HEK293 (cell line): ENCODE measurements around the gene GUK1.

Experiments used
- CTCF ChIA-PET: fragments of 350-600 bp; formaldehyde crosslinking; extraction: SDS; loops from one replicate; lab custom pipeline; 2021; ENCODE audit warnings: antibody characterized with exemption; lab: Yijun Ruan, JAX
- POLR2A ChIA-PET: fragments of 300-600 bp; formaldehyde crosslinking; extraction: SDS; loops from one replicate; lab custom pipeline; 2020; ENCODE audit warnings: antibody characterized with exemption, inconsistent platforms; lab: Yijun Ruan, JAX
- H3K27ac ChIP-seq: fragments of 200-500 bp; sonication (Bioruptor generic); 2 replicates; pipeline ENCODE4 v1.5.1; 2014; ENCODE audit warnings: low read depth, low read length, control low read depth, inconsistent platforms; ENCODE audit errors: extremely low read depth
- H3K36me3 ChIP-seq, 2 experiments: fragments of 200-500 bp in 1 of 2; sonication (Bioruptor generic) in 1 of 2; 1 replicate in 1 of 2; 2 replicates in 1 of 2; pipeline ENCODE4 v1.5.1; 2014 to 2017; ENCODE audit warnings: inconsistent platforms in 2 of 2, low read length in 2 of 2; ENCODE audit not compliant: control insufficient read depth in 2 of 2, insufficient read depth in 1 of 2
- H3K4me1 ChIP-seq: fragments of 200-500 bp; sonication (Bioruptor generic); 2 replicates; pipeline ENCODE4 v1.5.1; 2014; ENCODE audit warnings: mild to moderate bottlenecking, low read length, inconsistent platforms; ENCODE audit not compliant: control insufficient read depth, insufficient read depth
- H3K4me3 ChIP-seq: 2 replicates; pipeline ENCODE4 v1.5.1; 2011; ENCODE audit warnings: low read depth, mild to moderate bottlenecking, control low read depth, low read length, moderate library complexity
- H3K9me3 ChIP-seq: fragments of 200-500 bp; sonication (Bioruptor generic); 2 replicates; pipeline ENCODE4 v1.5.1; 2014; ENCODE audit warnings: low read depth, low read length, inconsistent platforms; ENCODE audit not compliant: control insufficient read depth, insufficient read depth
- FEZF1 ChIP-seq: fragments of 450-650 bp; formaldehyde crosslinking; IDR thresholded peaks from 2 replicates; pipeline ENCODE4 v1.5.1; 2016; ENCODE audit warnings: missing biosample characterization, missing genetic modification characterization
- KLF1 ChIP-seq: fragments of 450-650 bp; formaldehyde crosslinking; IDR thresholded peaks from 2 replicates; pipeline ENCODE4 v1.5.1; 2016; ENCODE audit warnings: missing biosample characterization, missing genetic modification characterization
- KLF17 ChIP-seq: fragments of 450-650 bp; formaldehyde crosslinking; IDR thresholded peaks from 2 replicates; pipeline ENCODE4 v1.5.1; 2016; ENCODE audit warnings: missing biosample characterization, missing genetic modification characterization
- KLF7 ChIP-seq: fragments of 450-650 bp; formaldehyde crosslinking; IDR thresholded peaks from 2 replicates; pipeline ENCODE4 v1.5.1; 2016; ENCODE audit warnings: missing biosample characterization, missing genetic modification characterization, borderline replicate concordance
- KLF8 ChIP-seq: fragments of 450-650 bp; formaldehyde crosslinking; IDR thresholded peaks from 2 replicates; pipeline ENCODE4 v1.5.1; 2016; ENCODE audit warnings: missing biosample characterization, missing genetic modification characterization
- OVOL3 ChIP-seq: fragments of 450-650 bp; formaldehyde crosslinking; IDR thresholded peaks from 2 replicates; pipeline ENCODE4 v1.5.1; 2016; ENCODE audit warnings: missing biosample characterization, missing genetic modification characterization
- PRDM6 ChIP-seq: fragments of 450-650 bp; formaldehyde crosslinking; IDR thresholded peaks from 2 replicates; pipeline ENCODE4 v1.5.1; 2017; ENCODE audit warnings: missing biosample characterization, missing genetic modification characterization
- WT1 ChIP-seq: fragments of 450-650 bp; formaldehyde crosslinking; IDR thresholded peaks from 2 replicates; pipeline ENCODE4 v1.5.1; 2016; ENCODE audit warnings: missing biosample characterization, missing genetic modification characterization
- ZBTB10 ChIP-seq: fragments of 450-650 bp; formaldehyde crosslinking; IDR thresholded peaks from 2 replicates; pipeline ENCODE4 v1.5.1; 2016; ENCODE audit warnings: missing biosample characterization, missing genetic modification characterization
- ZNF10 ChIP-seq: fragments of 450-650 bp; formaldehyde crosslinking; IDR thresholded peaks from 2 replicates; pipeline ENCODE4 v1.5.1; 2017; ENCODE audit warnings: missing biosample characterization, missing genetic modification characterization
- ZNF121 ChIP-seq: fragments of 450-650 bp; formaldehyde crosslinking; IDR thresholded peaks from 2 replicates; pipeline ENCODE4 v1.5.1; 2016; ENCODE audit warnings: missing biosample characterization, missing genetic modification characterization
- ZNF132 ChIP-seq: fragments of 450-650 bp; formaldehyde crosslinking; IDR thresholded peaks from 2 replicates; pipeline ENCODE4 v1.5.1; 2017; ENCODE audit warnings: missing biosample characterization, missing genetic modification characterization, borderline replicate concordance
- ZNF146 ChIP-seq: fragments of 450-650 bp; formaldehyde crosslinking; IDR thresholded peaks from 2 replicates; pipeline ENCODE4 v1.5.1; 2016; ENCODE audit warnings: missing biosample characterization, missing genetic modification characterization
- ZNF24 ChIP-seq: fragments of 450-650 bp; formaldehyde crosslinking; IDR thresholded peaks from 2 replicates; pipeline ENCODE4 v1.5.1; 2016; ENCODE audit warnings: missing biosample characterization, missing genetic modification characterization
- ZNF292 ChIP-seq: fragments of 450-650 bp; formaldehyde crosslinking; IDR thresholded peaks from 2 replicates; pipeline ENCODE4 v1.5.1; 2016; ENCODE audit warnings: low read depth, missing biosample characterization, missing genetic modification characterization, borderline replicate concordance
- ZNF423 ChIP-seq: fragments of 450-650 bp; formaldehyde crosslinking; IDR thresholded peaks from 2 replicates; pipeline ENCODE4 v1.5.1; 2016; ENCODE audit warnings: missing biosample characterization, missing genetic modification characterization
- ZNF560 ChIP-seq: fragments of 450-650 bp; formaldehyde crosslinking; IDR thresholded peaks from 2 replicates; pipeline ENCODE4 v1.5.1; 2017; ENCODE audit warnings: missing biosample characterization, missing genetic modification characterization, borderline replicate concordance
- ZNF585B ChIP-seq: fragments of 450-650 bp; formaldehyde crosslinking; IDR thresholded peaks from 2 replicates; pipeline ENCODE4 v1.5.1; 2016; ENCODE audit warnings: missing biosample characterization, missing genetic modification characterization
- ZNF596 ChIP-seq: fragments of 450-650 bp; IDR thresholded peaks from 2 replicates; pipeline ENCODE4 v1.5.0; 2018; ENCODE audit warnings: missing biosample characterization, mild to moderate bottlenecking, missing genetic modification characterization, moderate library complexity
- ZNF639 ChIP-seq: fragments of 450-650 bp; formaldehyde crosslinking; IDR thresholded peaks from 2 replicates; pipeline ENCODE4 v1.5.1; 2016; ENCODE audit warnings: missing biosample characterization, missing genetic modification characterization
- ZNF677 ChIP-seq: fragments of 450-650 bp; IDR thresholded peaks from 2 replicates; pipeline ENCODE4 v1.5.0; 2018; ENCODE audit warnings: missing biosample characterization, mild to moderate bottlenecking, missing genetic modification characterization, moderate library complexity
- ZNF701 ChIP-seq: fragments of 450-650 bp; formaldehyde crosslinking; IDR thresholded peaks from 2 replicates; pipeline ENCODE4 v1.5.1; 2016; ENCODE audit warnings: missing biosample characterization, missing genetic modification characterization
- ZNF837 ChIP-seq: fragments of 450-650 bp; formaldehyde crosslinking; IDR thresholded peaks from 2 replicates; pipeline ENCODE4 v1.5.1; 2016; ENCODE audit warnings: missing biosample characterization, missing genetic modification characterization
- ZSCAN5A ChIP-seq: fragments of 450-650 bp; formaldehyde crosslinking; IDR thresholded peaks from 2 replicates; pipeline ENCODE4 v1.5.1; 2016; ENCODE audit warnings: missing biosample characterization, missing genetic modification characterization

Gene GUK1

GRCh38 chr1:228108742-228109072 is 31.4 kb upstream of the GUK1 start:
- TF ChIP-seq ZNF596, result 0 out of 2 replicates have a peak, but pooled peaks have one; percentile 6
- no peak for TF ChIP-seq ZNF560 (tag by site-specific recombination)
- 0 out of 2 replicates have a peak, but pooled peaks have one; percentile 69 for TF ChIP-seq ZNF423
- TF ChIP-seq ZNF677 (tag by site-specific recombination), result 0 out of 2 replicates have a peak, but pooled peaks have one; percentile 20
- TF ChIP-seq, all 188 proteins: peak for 3
- POLR2A ChIA-PET, result interaction anchor here (1.6 to 1.9 kb wide), 2 partner anchors 26 to 32 kb away, joined by 5 to 8 read pairs; partner anchors contain the start of gene ARF1
- H3K9me3 ChIP-seq, result no peaks in the 10 kb centered on the region
- CTCF ChIA-PET, result interaction anchor here (0.6 to 9.9 kb wide), 3 partner anchors 22 to 1340 kb away, joined by 3 to 57 read pairs (median 4); no protein-coding TSS in a partner anchor
- H3K36me3 ChIP-seq, result peaks cover 6 to 33% of the 10 kb centered on the region in 2 experiments
- 0 out of 2 replicates have a peak, but pooled peaks cover 3% of the 10 kb centered on the region for H3K4me1 ChIP-seq
- peak overlapping the region; percentile 53; the same call in 1 of the 2 replicates for H3K27ac ChIP-seq
- H3K4me3 ChIP-seq, result peak overlapping the region; percentile 90

- Histone ChIP-seq H3K27ac (peak within 1 kb of the TSS; percentile 69; the same call in 1 of the 2 replicates), H3K36me3 (peaks cover 6 to 33% of the 10 kb centered on the region in 2 experiments), H3K4me3 (peak within 1 kb of the TSS; percentile 90), H3K9me3 (no peaks in the 10 kb centered on the region), H3K4me1 (0 out of 2 replicates have a peak, but pooled peaks cover 3% of the 10 kb centered on the region)
- POLR2A ChIA-PET, result interaction anchor here (1.0 to 1.9 kb wide), 3 partner anchors 27 to 53 kb away, joined by 3 to 8 read pairs (median 5); partner anchors contain the start of gene ARF1
- CTCF ChIA-PET, result interaction anchor here (0.6 to 9.9 kb wide), 8 partner anchors 9 to 1341 kb away, joined by 3 to 57 read pairs (median 4); no protein-coding TSS in a partner anchor
- TF ChIP-seq WT1 (peak; percentile 96), KLF7 (tag by site-specific recombination) (peak; percentile 86; the same call in 1 of the 2 replicates), FEZF1 (tag by site-specific recombination) (peak; percentile 81), ZNF585B (tag by site-specific recombination) (peak; percentile 29), OVOL3 (tag by site-specific recombination) (peak; percentile 52; the same call in 1 of the 2 replicates), ZNF701 (no peak), ZNF639 (tag by site-specific recombination) (peak; percentile 88), KLF8 (tag by site-specific recombination) (peak; percentile 100), ZNF10 (no peak; the same call in 1 of the 2 replicates), ZNF146 (tag by site-specific recombination) (peak; percentile 57; the same call in 1 of the 2 replicates), ZNF837 (tag by site-specific recombination) (0 out of 2 replicates have a peak, but pooled peaks have one; percentile 48), PRDM6 (tag by site-specific recombination) (no peak), KLF1 (tag by site-specific recombination) (peak; percentile 98), ZSCAN5A (peak; percentile 12; the same call in 1 of the 2 replicates), ZBTB10 (tag by site-specific recombination) (peak; percentile 76), ZNF132 (tag by site-specific recombination) (no peak), ZNF292 (tag by site-specific recombination) (no peak), ZNF121 (tag by site-specific recombination) (peak; percentile 59; the same call in 1 of the 2 replicates), ZNF24 (peak; percentile 58), KLF17 (tag by site-specific recombination) (peak; percentile 94)
Measured at GRCh38 chr1:228109073-228109961, 30.8 kb upstream of the GUK1 start, which contains the start of gene MRPL55. Gene MRPL55, minus strand, starts transcription at chr1:228109299. Its CDS starts 1,039 bp downstream, at chr1:228108260.
